Keratinocyte (primary cell): ENCODE measurements around the gene TAF10. TPM values are rescaled to one million over a fixed set of nuclear protein-coding genes. Genes with fewer than 3 reads are reported as not detected.

Experiments used
- DNase-seq: peaks from one replicate; pipeline ENCODE4 v3.0.0-alpha.2; 2011; ENCODE audit warnings: low read depth, missing footprints, low spot score
- FAIRE-seq: peaks from 2 replicates; lab custom pipeline; 2011; peaks lifted over from hg19 to GRCh38; lab: Jason Lieb, UNC
- H2AFZ ChIP-seq: 2 replicates; pipeline ENCODE4 v1.6.0; 2012; ENCODE audit warnings: low read length, control low read depth, inconsistent platforms; ENCODE audit not compliant: control insufficient read depth
- H3K27ac ChIP-seq: 2 replicates; pipeline ENCODE4 v1.5.1; 2011; ENCODE audit warnings: low read length; ENCODE audit not compliant: control insufficient read depth, insufficient read depth
- H3K27me3 ChIP-seq: 3 replicates; pipeline ENCODE4 v1.6.0; 2011; ENCODE audit warnings: low read length; ENCODE audit not compliant: control insufficient read depth, insufficient read depth; ENCODE audit errors: extremely low read depth
- H3K36me3 ChIP-seq, 2 experiments: 2 replicates in 1 of 2; 3 replicates in 1 of 2; pipeline ENCODE4 v1.5.1; 2011; ENCODE audit warnings: low read length in 2 of 2, mild to moderate bottlenecking in 1 of 2; ENCODE audit not compliant: control insufficient read depth in 2 of 2, insufficient read depth in 2 of 2; ENCODE audit errors: extremely low read depth in 1 of 2
- H3K4me1 ChIP-seq: 3 replicates; pipeline ENCODE4 v1.5.1; 2011; ENCODE audit warnings: low read length; ENCODE audit not compliant: control insufficient read depth, insufficient read depth; ENCODE audit errors: extremely low read depth
- H3K4me2 ChIP-seq: 3 replicates; pipeline ENCODE4 v1.6.0; 2011; ENCODE audit warnings: low read depth, low read length; ENCODE audit not compliant: control insufficient read depth, insufficient read depth; ENCODE audit errors: extremely low read depth
- H3K4me3 ChIP-seq, 3 experiments: fragments of 200-600 bp in 1 of 3; sonication (generic) in 1 of 3; 2 replicates in 2 of 3; 3 replicates in 1 of 3; pipeline ENCODE4 v1.5.1; 2011 to 2016; ENCODE audit warnings: low read length in 3 of 3, mild to moderate bottlenecking in 3 of 3, control low read depth in 2 of 3, inconsistent platforms in 1 of 3, low read depth in 1 of 3, mixed read lengths in 1 of 3, mixed run types in 1 of 3, moderate library complexity in 1 of 3; ENCODE audit not compliant: control insufficient read depth in 2 of 3, insufficient read depth in 2 of 3; ENCODE audit errors: extremely low read depth in 1 of 3
- H3K79me2 ChIP-seq: 2 replicates; pipeline ENCODE4 v1.6.0; 2012; ENCODE audit warnings: low read length; ENCODE audit not compliant: control insufficient read depth, insufficient read depth
- H3K9ac ChIP-seq: 3 replicates; pipeline ENCODE4 v1.6.0; 2011; ENCODE audit warnings: low read length; ENCODE audit not compliant: control insufficient read depth, insufficient read depth; ENCODE audit errors: extremely low read depth
- H3K9me1 ChIP-seq: 3 replicates; pipeline ENCODE4 v1.6.0; 2011; ENCODE audit warnings: low read length; ENCODE audit not compliant: control insufficient read depth, insufficient read depth; ENCODE audit errors: extremely low read depth
- H3K9me3 ChIP-seq: 2 replicates; pipeline ENCODE4 v1.5.1; 2012; ENCODE audit warnings: low read depth, low read length; ENCODE audit not compliant: control insufficient read depth
- H4K20me1 ChIP-seq: 3 replicates; pipeline ENCODE4 v1.6.0; 2011; ENCODE audit warnings: low read length; ENCODE audit not compliant: control insufficient read depth, insufficient read depth; ENCODE audit errors: extremely low read depth
- EZH2 ChIP-seq: IDR thresholded peaks from one replicate; pipeline ENCODE4 v1.6.1; 2012; ENCODE audit warnings: inconsistent platforms, mild to moderate bottlenecking, low read length, moderate library complexity
- dilution Hi-C: fragments of 300-500 bp; cut with MboI; formaldehyde crosslinking; loops from one replicate; pipeline ENCODE4 v1.7.0; 2020; ENCODE audit warnings: low sequenced_read_pairs; ENCODE audit not compliant: extremely low pct_ligation_motif_present
- polyA plus RNA-seq, 5 experiments: library from polyadenylated mRNA; depleted of rRNA in 3 of 5; stranded (reverse) in 3 of 5; stranded (forward) in 1 of 5; unstranded in 1 of 5; fragments of >200 nt; gene quantifications; 1 replicate in 1 of 5; 2 replicates in 3 of 5; 3 replicates in 1 of 5; pipeline versions ENCODE4 v1.2.1 to v1.2.3, GENCODE V29; 2011 to 2012; ENCODE audit warnings: missing spikeins in 2 of 5, low read depth in 1 of 5, low replicate concordance in 1 of 5
- TF ChIP-seq, protein P1 (sequence below), 3 experiments: IDR thresholded peaks in 1 of 3; conservative IDR thresholded peaks in 1 of 3; optimal IDR thresholded peaks in 1 of 3; 2 replicates in 2 of 3; 3 replicates in 1 of 3; pipeline versions ENCODE3 to v1.5.1; 2011; ENCODE audit warnings: low read length in 3 of 3, mild to moderate bottlenecking in 3 of 3, moderate library complexity in 2 of 3, control low read depth in 1 of 3, inconsistent platforms in 1 of 3; ENCODE audit not compliant: insufficient read depth in 2 of 3; ENCODE audit errors: extremely low read depth in 1 of 3

Gene TAF10
- polyA plus RNA-seq, 1 donor (not counting 4 experiments of a cell fraction or from before 2014, with no cell fraction given) = 165 TPM

DNA sequence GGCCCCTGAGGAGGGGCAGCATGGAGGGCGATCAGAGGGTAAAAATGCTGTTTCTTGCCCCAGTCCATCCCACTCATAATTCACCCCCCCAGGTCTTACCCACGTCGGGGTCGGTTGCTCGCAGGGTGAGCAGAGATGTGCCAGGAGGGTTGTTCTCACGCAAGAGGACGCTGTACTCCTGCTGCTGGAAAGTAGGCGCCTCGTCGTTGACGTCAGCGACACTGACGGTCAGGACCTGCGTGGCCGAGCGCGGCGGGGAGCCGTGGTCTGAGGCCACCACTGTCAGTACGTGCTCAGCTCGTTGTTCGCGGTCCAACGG lies 17.5 kb upstream of the TAF10 start:
- dilution Hi-C loops = no loop called here
- no peak for TF ChIP-seq EZH2
- TF ChIP-seq, protein P1, sequence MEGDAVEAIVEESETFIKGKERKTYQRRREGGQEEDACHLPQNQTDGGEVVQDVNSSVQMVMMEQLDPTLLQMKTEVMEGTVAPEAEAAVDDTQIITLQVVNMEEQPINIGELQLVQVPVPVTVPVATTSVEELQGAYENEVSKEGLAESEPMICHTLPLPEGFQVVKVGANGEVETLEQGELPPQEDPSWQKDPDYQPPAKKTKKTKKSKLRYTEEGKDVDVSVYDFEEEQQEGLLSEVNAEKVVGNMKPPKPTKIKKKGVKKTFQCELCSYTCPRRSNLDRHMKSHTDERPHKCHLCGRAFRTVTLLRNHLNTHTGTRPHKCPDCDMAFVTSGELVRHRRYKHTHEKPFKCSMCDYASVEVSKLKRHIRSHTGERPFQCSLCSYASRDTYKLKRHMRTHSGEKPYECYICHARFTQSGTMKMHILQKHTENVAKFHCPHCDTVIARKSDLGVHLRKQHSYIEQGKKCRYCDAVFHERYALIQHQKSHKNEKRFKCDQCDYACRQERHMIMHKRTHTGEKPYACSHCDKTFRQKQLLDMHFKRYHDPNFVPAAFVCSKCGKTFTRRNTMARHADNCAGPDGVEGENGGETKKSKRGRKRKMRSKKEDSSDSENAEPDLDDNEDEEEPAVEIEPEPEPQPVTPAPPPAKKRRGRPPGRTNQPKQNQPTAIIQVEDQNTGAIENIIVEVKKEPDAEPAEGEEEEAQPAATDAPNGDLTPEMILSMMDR (optimal IDR thresholded peaks at IDR 0.05 in 1 of 3, IDR thresholded peaks at IDR 0.05 in 1 of 3, conservative IDR thresholded peaks at IDR 0.05 in 1 of 3; ENCODE audit: extremely low read depth in 1 of 3, insufficient read depth in 2 of 3, low read length in 3 of 3) = no peak

DNA sequence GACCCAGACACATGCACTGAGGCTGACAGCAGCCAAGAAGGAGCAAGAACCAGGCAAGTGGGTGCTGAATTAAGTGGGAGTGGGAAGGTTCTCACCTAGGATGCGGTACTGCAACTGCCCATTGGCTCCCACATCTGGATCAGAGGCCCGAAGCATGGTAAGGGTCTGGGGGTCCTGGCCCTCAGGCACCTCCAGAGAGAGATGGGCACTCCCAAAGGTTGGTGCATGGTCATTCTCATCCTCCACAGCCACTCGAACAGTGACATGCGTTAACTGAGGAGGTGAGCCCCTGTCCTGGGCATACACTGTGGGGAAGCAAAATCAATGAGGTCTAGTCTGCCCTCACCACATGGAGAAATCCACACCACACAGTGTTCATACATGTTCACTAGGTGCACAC lies 16.5 kb upstream of the TAF10 start:
- Histone ChIP-seq H2AFZ (no peak overlapping the region), H3K4me2 (no peak overlapping the region), H3K9me1 (no peaks in the 10 kb centered on the region), H3K79me2 (no peaks in the 10 kb centered on the region), H3K9ac (no peak overlapping the region), H3K4me3 (no peak overlapping the region), H3K9me3 (no peaks in the 10 kb centered on the region), H3K4me1 (no peaks in the 10 kb centered on the region), H3K27me3 (peaks cover 45% of the 10 kb centered on the region), H3K36me3 (no peaks in the 10 kb centered on the region), H3K27ac (no peak overlapping the region), H4K20me1 (no peaks in the 10 kb centered on the region)
- TF ChIP-seq, protein P1 (optimal IDR thresholded peaks at IDR 0.05 in 1 of 3, IDR thresholded peaks at IDR 0.05 in 1 of 3, conservative IDR thresholded peaks at IDR 0.05 in 1 of 3; ENCODE audit: extremely low read depth in 1 of 3, insufficient read depth in 2 of 3, low read length in 3 of 3) = no peak
- dilution Hi-C loops = no loop called here
- DNase-seq (no peak), FAIRE-seq (no peak)

More for the DNA sequence above, 17.5 kb upstream of the TAF10 start:
- FAIRE-seq (no peak), DNase-seq (no peak)
- Histone ChIP-seq H3K9ac (no peak overlapping the region), H3K9me3 (no peaks in the 10 kb centered on the region), H3K79me2 (no peaks in the 10 kb centered on the region), H3K9me1 (no peaks in the 10 kb centered on the region), H3K4me2 (no peak overlapping the region), H3K27ac (no peak overlapping the region), H2AFZ (no peak overlapping the region), H4K20me1 (no peaks in the 10 kb centered on the region), H3K36me3 (no peaks in the 10 kb centered on the region), H3K4me1 (no peaks in the 10 kb centered on the region), H3K4me3 (no peak overlapping the region), H3K27me3 (peaks cover 45% of the 10 kb centered on the region)
